Activated CD8-positive, alpha-beta T cell treated with anti-CD3 and anti-CD28 coated beads, Interleukin-2, amount 10 ng/mL, durations not matched to agents 7 days and 5 days (primary cell): Measurements from ENCODE around the gene ZIC1. TPM values are rescaled to one million over a fixed set of nuclear protein-coding genes. Genes with fewer than 3 reads are reported as not detected.

ENCODE experiments used
- ATAC-seq: fragments of 150-1000 bp; cut with Tn5 transposase; one replicate; pipeline ENCODE4 v1.10.0; 2021; ENCODE audit warnings: moderate library complexity
- CTCF ChIA-PET: fragments of 350-600 bp; sonication (Branson Sonifier 250); formaldehyde crosslinking; loops from one replicate; lab custom pipeline; 2021; ENCODE audit warnings: antibody characterized with exemption; lab: Charles Lee
- POLR2A ChIA-PET: fragments of 350-600 bp; sonication (Branson Sonifier 250); formaldehyde crosslinking; loops from one replicate; lab custom pipeline; 2021; ENCODE audit warnings: antibody characterized with exemption; lab: Charles Lee
- DNase-seq: peaks from one replicate; pipeline ENCODE4 v3.0.0-alpha.2; 2020
- H3K27ac Mint-ChIP-seq: one replicate; pipeline ENCODE4 v1.8.0; 2021; ENCODE audit warnings: mild to moderate bottlenecking, mixed read lengths
- H3K27me3 Mint-ChIP-seq: one replicate; pipeline ENCODE4 v1.8.0; 2021; ENCODE audit warnings: low read depth, mixed read lengths
- H3K36me3 Mint-ChIP-seq: one replicate; pipeline ENCODE4 v1.8.0; 2021; ENCODE audit warnings: low read depth, mixed read lengths
- H3K4me1 Mint-ChIP-seq: one replicate; pipeline ENCODE4 v1.8.0; 2021; ENCODE audit warnings: low read depth, mixed read lengths
- H3K4me3 Mint-ChIP-seq: one replicate; pipeline ENCODE4 v1.8.0; 2021; ENCODE audit warnings: mild to moderate bottlenecking, mixed read lengths
- H3K9me3 Mint-ChIP-seq: one replicate; pipeline ENCODE4 v1.8.0; 2022; ENCODE audit warnings: mixed read lengths; ENCODE audit not compliant: insufficient read depth
- total RNA-seq, 2 experiments: library from RNA; stranded (reverse); gene quantifications; one replicate each; pipeline ENCODE4 v1.2.3, GENCODE V29; 2021

ZIC1 gene
- total RNA-seq, 2 experiments from 2014 or later: not detected

DNA sequence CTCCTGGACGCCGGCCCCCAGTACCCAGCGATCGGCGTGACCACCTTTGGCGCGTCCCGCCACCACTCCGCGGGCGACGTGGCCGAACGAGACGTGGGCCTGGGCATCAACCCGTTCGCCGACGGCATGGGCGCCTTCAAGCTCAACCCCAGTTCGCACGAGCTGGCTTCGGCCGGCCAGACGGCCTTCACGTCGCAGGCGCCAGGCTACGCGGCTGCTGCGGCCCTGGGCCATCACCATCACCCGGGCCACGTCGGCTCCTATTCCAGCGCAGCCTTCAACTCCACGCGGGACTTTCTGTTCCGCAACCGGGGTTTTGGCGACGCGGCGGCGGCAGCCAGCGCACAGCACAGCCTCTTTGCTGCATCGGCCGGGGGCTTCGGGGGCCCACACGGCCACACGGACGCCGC, 956 bp downstream of the ZIC1 start:
- ChIA-PET CTCF (no interaction called here), POLR2A (interaction anchor here (1.3 kb wide), 1 partner anchor 54 kb away, joined by 3 read pairs; no protein-coding TSS in a partner anchor)
- Mint-ChIP-seq H3K9me3 (peaks cover 36% of the 10 kb centered on the region), H3K4me3 (no peak overlapping the region), H3K27me3 (peaks cover 75% of the 10 kb centered on the region), H3K27ac (no peak overlapping the region), H3K36me3 (peaks cover 32% of the 10 kb centered on the region), H3K4me1 (peaks cover 28% of the 10 kb centered on the region)
- no peak for ATAC-seq
- DNase-seq: no peak

DNA sequence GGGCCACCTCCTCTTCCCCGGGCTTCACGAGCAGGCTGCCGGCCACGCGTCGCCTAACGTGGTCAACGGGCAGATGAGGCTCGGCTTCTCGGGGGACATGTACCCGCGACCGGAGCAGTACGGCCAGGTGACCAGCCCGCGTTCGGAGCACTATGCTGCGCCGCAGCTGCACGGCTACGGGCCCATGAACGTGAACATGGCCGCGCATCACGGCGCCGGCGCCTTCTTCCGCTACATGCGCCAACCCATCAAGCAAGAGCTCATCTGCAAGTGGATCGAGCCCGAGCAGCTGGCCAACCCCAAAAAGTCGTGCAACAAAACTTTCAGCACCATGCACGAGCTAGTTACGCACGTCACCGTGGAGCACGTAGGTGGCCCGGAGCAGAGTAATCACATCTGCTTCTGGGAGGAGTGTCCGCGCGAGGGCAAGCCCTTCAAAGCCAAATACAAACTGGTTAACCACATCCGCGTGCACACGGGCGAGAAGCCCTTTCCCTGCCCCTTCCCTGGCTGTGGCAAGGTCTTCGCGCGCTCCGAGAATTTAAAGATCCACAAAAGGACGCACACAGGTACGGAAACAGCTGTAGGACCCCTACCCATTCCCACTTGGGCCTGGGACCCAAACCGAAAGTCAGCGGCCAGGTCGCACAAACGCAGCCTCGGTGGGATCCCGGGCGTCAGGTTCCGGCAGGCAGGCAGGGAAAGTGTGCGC, 1.5 kb downstream of the ZIC1 start:
- Mint-ChIP-seq H3K27ac (peak overlapping the region; percentile 76), H3K27me3 (peaks cover 72% of the 10 kb centered on the region), H3K4me1 (peaks cover 28% of the 10 kb centered on the region), H3K36me3 (peaks cover 32% of the 10 kb centered on the region), H3K4me3 (peak overlapping the region; percentile 43), H3K9me3 (peaks cover 36% of the 10 kb centered on the region)
- POLR2A ChIA-PET: interaction anchor here (1.3 kb wide), 1 partner anchor 55 kb away, joined by 3 read pairs; no protein-coding TSS in a partner anchor
- CTCF ChIA-PET: no interaction called here
- no peak for DNase-seq
- ATAC-seq: no peak

DNA sequence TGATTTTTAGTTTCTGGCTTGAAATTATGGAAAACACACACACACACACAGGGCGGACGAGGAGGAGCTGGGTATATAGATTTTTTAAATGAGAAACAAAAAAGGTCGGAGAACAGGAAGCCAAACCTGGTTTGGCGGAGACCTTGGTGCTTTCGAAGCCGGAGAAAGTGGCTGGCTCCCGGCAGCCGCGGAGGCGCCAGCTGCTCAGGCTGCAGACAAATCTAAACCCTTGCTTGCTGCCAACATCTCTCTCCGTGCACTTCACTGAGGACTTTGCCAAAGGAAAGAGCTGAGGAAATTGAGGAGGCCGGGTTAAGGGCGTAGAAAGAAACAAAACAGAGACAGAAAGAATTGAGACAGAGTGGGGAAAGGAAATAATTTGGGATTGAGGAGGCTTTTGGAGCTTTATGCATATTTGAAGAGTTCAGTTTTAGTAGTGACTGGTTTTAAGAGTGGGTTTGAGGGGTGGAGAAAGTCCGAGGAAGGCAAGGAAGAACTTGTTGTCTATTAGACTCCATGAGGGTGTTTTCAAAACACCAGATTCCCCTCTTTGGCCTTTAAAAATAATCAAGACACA, 2.2 kb downstream of the ZIC1 start:
- Mint-ChIP-seq H3K4me3 (peak overlapping the region; percentile 43), H3K27me3 (peaks cover 69% of the 10 kb centered on the region), H3K27ac (peak overlapping the region; percentile 76), H3K36me3 (peaks cover 32% of the 10 kb centered on the region), H3K4me1 (peaks cover 28% of the 10 kb centered on the region), H3K9me3 (peaks cover 36% of the 10 kb centered on the region)
- no peak for DNase-seq
- no peak for ATAC-seq
- ChIA-PET CTCF (no interaction called here), POLR2A (interaction anchor here (0.7 to 1.3 kb wide), 2 partner anchors 10 to 56 kb away, joined by 3 read pairs; no protein-coding TSS in a partner anchor)

DNA sequence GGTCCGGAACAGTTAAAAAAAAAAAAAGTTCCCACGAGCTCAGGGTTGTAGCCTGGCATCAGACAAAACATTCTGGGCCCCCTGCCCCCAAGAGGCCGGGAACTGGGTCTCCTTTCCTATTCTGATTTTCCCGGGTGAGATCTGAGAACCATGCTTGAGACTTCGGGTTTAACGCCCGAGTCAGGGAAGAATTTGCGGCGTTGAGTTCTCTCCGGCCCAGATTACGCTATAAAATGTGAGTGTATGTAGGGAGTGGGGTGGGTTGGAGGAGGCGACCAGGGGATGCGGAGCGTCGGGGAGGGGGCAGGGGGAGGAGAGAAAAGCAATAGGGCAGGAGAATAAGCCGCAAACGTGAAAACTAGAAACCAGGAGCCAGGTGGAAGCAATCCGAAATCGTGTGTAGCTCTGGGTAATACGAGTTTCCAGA, 2.7 kb downstream of the ZIC1 start:
- Mint-ChIP-seq H3K27me3 (peaks cover 64% of the 10 kb centered on the region), H3K4me1 (peaks cover 24% of the 10 kb centered on the region), H3K27ac (peak overlapping the region; percentile 76), H3K36me3 (peaks cover 32% of the 10 kb centered on the region), H3K9me3 (peaks cover 31% of the 10 kb centered on the region), H3K4me3 (peak overlapping the region; percentile 43)
- no peak for DNase-seq
- CTCF ChIA-PET: no interaction called here
- no peak for ATAC-seq
- POLR2A ChIA-PET: interaction anchor here (0.6 to 0.7 kb wide), 2 partner anchors 11 to 28 kb away, joined by 3 read pairs; no protein-coding TSS in a partner anchor

DNA sequence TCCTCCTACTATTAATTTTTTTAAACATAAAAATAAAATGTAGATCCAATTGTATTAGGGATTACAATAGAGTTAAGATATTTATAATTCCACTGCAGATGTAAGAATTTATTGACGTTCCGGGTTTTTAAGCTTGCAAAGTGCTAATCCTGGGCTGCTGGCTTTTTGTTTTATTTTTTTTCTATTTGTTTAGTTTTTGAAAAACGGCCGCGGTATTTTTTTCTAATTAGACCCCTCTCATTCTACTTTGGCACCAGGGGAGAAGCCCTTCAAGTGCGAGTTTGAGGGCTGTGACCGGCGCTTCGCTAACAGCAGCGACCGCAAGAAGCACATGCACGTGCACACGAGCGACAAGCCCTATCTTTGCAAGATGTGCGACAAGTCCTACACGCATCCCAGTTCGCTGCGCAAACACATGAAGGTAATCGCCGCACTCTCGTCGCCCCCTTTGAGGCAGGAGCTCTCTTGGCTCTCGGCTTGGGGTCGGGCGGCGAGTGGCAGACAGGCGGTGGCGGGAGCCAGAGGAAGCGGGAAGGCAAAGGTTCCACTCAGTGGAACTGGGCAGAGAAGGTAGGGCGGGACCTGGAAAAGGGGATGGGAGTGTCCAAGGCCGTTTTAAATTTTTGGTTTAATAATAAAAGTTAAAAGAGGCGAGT, 3.2 kb downstream of the ZIC1 start:
- H3K27me3 Mint-ChIP-seq: peaks cover 63% of the 10 kb centered on the region
- H3K4me3 Mint-ChIP-seq: peak overlapping the region; percentile 13
- peaks cover 24% of the 10 kb centered on the region for H3K4me1 Mint-ChIP-seq
- DNase-seq: no peak
- ChIA-PET POLR2A (interaction anchor here (0.6 to 0.7 kb wide), 2 partner anchors 12 to 27 kb away, joined by 3 read pairs; no protein-coding TSS in a partner anchor), CTCF (no interaction called here)
- peaks cover 32% of the 10 kb centered on the region for H3K36me3 Mint-ChIP-seq
- ATAC-seq: no peak
- H3K27ac Mint-ChIP-seq: peak overlapping the region; percentile 4
- peaks cover 31% of the 10 kb centered on the region for H3K9me3 Mint-ChIP-seq

DNA sequence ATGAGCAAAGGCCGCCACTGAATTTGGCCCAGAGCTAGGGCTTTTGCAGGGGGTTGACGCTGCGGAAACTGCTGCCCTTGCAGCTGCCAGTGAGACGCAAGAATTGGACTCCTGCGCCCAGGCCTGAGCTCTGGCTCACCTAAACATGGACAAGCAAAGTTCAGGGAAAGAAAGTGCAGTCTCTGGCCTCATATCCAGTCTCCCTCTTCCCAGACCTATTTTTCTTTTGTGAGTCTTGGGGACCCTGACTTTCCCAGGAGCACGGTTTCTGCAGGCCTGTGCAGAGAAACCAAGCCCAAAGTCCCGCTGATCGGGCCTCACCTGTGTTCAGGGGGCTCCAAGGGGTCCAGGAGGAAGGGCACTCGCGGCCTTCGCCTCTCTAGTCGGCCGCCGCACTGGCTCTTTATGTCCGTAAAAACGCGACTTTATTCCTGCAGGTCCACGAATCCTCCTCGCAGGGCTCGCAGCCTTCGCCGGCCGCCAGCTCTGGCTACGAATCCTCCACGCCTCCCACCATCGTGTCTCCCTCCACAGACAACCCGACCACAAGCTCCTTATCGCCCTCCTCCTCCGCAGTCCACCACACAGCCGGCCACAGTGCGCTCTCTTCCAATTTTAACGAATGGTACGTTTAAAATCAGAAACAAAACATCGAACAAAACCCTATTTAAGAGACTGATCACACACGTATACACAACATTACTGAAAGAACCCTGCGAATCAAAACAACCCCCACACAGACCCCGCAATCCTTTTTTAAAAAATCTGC, 3.9 kb downstream of the ZIC1 start:
- DNase-seq (no peak), ATAC-seq (no peak)
- H3K4me1 Mint-ChIP-seq: peaks cover 23% of the 10 kb centered on the region
- POLR2A ChIA-PET: no interaction called here
- peaks cover 63% of the 10 kb centered on the region for H3K27me3 Mint-ChIP-seq
- CTCF ChIA-PET: no interaction called here
- H3K36me3 Mint-ChIP-seq: peaks cover 26% of the 10 kb centered on the region
- H3K27ac Mint-ChIP-seq: peak overlapping the region; percentile 60
- peak overlapping the region; percentile 48 for H3K4me3 Mint-ChIP-seq
- peaks cover 24% of the 10 kb centered on the region for H3K9me3 Mint-ChIP-seq

DNA sequence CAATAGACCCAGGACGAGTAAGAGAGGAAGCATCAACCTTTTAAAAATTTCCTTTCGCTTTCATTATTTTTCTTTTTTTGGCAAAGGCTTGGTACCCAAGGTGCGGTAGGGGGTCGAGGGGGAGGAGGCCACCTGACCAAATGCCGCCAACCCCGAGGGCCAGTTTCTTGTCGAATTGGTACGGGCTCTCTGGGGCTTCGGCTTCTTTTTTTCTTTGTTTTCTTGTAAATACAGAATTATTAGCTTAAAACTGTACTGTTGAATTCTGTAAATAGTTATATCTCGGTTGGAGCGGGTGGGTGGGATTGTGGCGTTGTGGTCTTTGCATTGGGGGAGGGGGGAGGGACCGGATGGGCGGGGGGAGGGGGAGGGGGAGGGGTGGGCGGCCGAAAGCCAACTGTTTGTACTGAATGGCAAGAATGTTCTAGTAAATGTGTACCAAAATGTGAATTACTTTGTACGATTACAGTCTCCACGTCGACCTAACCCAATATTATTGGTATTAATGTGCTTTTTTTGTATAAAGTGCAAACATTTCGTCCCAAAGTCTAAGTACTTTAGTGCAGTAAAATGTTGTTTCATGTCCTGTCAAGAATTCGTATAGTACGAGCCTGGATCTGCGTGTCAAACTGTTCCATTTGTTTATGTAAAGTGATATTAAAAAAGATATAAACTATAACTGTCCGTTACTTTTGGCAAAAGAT, 4.7 kb downstream of the ZIC1 start:
- Mint-ChIP-seq H3K36me3 (peaks cover 18% of the 10 kb centered on the region), H3K4me3 (peak overlapping the region; percentile 48), H3K27me3 (peaks cover 63% of the 10 kb centered on the region), H3K9me3 (peaks cover 17% of the 10 kb centered on the region), H3K27ac (peak overlapping the region; percentile 60), H3K4me1 (peaks cover 23% of the 10 kb centered on the region)
- ATAC-seq: no peak
- no peak for DNase-seq
- ChIA-PET CTCF (no interaction called here), POLR2A (no interaction called here)

DNA sequence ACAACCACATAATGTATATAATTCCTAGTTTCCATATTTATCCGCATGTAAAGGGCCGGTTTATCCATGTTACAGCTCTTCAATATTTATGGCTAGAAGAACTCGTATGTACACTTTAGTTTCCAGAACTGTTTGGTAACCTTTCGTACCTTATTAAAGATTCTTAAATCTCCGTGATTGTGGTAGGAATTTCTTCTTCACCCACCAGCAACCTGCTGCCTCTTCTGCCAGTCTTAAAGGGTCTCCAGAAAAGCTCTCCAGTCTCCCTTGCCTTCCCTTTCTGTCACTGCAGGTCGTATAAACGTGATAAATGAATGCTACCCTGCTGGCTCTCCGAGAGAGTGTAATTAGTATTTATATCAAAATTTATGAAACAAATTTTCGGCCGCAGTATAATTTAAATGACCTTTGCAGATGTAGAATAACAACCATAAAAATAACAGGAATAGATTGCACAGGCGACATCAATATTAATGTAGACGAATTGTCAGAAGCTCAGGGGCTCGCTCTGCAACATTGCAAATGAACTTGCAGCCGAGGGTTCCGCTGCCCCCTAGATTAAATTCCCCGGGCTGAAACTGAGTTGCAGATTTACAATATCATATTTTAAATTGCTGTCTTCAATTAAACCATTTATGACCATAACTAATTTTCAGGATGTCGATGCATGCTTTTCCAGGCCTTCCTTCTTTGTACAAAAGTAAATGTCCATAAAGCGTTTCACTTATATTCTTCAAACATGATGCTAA, 5.4 kb downstream of the ZIC1 start:
- ChIA-PET POLR2A (no interaction called here), CTCF (no interaction called here)
- DNase-seq (no peak), ATAC-seq (no peak)
- Mint-ChIP-seq H3K4me3 (no peak overlapping the region), H3K27ac (no peak overlapping the region), H3K27me3 (peaks cover 59% of the 10 kb centered on the region), H3K4me1 (peaks cover 23% of the 10 kb centered on the region), H3K9me3 (peaks cover 14% of the 10 kb centered on the region), H3K36me3 (peaks cover 14% of the 10 kb centered on the region)

DNA sequence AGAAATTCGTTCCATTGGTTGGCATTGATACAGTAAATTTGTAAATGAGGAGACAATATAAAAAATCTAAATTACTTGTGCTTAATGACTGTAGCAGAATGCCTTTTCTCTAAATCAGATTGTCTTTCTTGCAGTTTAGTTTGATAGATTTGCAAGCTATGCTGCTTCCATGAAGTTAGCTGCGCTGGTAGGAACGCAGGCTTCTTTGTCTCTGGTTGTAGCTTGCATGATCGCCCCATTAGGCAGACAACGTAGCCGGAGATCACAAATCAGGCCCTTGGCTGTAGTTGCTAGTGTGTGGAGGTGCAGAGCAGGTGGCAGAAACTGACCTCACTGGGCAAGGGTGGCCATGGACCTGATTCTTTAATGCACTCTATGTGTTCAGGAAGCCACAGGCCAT, 6.1 kb downstream of the ZIC1 start:
- Mint-ChIP-seq H3K36me3 (peaks cover 14% of the 10 kb centered on the region), H3K9me3 (peaks cover 14% of the 10 kb centered on the region), H3K4me1 (peaks cover 23% of the 10 kb centered on the region), H3K4me3 (no peak overlapping the region), H3K27me3 (peaks cover 66% of the 10 kb centered on the region), H3K27ac (no peak overlapping the region)
- ChIA-PET POLR2A (no interaction called here), CTCF (no interaction called here)
- ATAC-seq: no peak
- no peak for DNase-seq

DNA sequence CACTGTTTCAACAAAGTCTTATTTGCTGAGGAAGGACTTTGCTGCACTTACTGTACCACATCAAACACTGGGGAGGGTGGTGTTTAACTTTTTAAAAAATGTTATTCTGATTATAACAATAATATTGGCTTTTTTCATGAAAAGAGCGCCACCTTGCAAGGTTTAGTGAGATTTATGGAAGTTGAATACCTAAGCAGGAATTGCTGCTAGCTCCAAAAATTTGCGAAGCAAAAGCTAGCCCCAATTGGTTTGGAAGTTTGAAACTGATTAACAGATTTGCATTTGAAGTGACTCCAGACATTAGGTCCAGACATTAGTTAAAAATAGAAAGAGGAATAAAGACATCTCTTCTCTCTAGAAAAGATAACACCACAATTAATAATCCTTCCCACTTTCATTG, 6.7 kb downstream of the ZIC1 start:
- Mint-ChIP-seq H3K27ac (no peak overlapping the region), H3K27me3 (peaks cover 65% of the 10 kb centered on the region), H3K36me3 (peaks cover 14% of the 10 kb centered on the region), H3K9me3 (peaks cover 13% of the 10 kb centered on the region), H3K4me1 (peaks cover 20% of the 10 kb centered on the region), H3K4me3 (no peak overlapping the region)
- DNase-seq (no peak), ATAC-seq (no peak)
- ChIA-PET CTCF (no interaction called here), POLR2A (no interaction called here)
